Heart left ventricle (tissue), 16 donors: Measurements from ENCODE around the gene SLC22A14. TPM values are rescaled to one million over a fixed set of nuclear protein-coding genes. Genes with fewer than 3 reads are reported as not detected.

ENCODE experiments used
- ATAC-seq, 4 donors: fragments of 200-7000 bp; cut with Tn5 transposase; one replicate each; pipeline ENCODE4 v1.9.1; 2020 to 2022; ENCODE audit warnings: moderate library complexity in 4 of 4, mild to moderate bottlenecking in 3 of 4, moderate number of reproducible peaks in 1 of 4
- DNase-seq, 5 donors: peaks; one replicate each; pipeline ENCODE4 v3.0.0-alpha.2; 2020
- H3K27ac ChIP-seq, 12 donors: fragments of 200-600 bp; sonication (generic) in 4 of 12; one replicate each; pipeline versions ENCODE4 v1.5.0 to v1.8.0; 2016 to 2022; ENCODE audit warnings: mild to moderate bottlenecking in 2 of 12
- H3K27me3 ChIP-seq, 9 donors: fragments of 200-600 bp; sonication (generic) in 2 of 9; one replicate each; pipeline versions ENCODE4 v1.5.1 to v1.8.0; 2016 to 2022; ENCODE audit warnings: mild to moderate bottlenecking in 3 of 9
- H3K36me3 ChIP-seq, 9 donors: fragments of 200-600 bp; sonication (generic) in 2 of 9; one replicate each; pipeline versions ENCODE4 v1.5.0 to v1.8.0; 2018 to 2022; ENCODE audit warnings: mild to moderate bottlenecking in 2 of 9
- H3K4me1 ChIP-seq, 12 donors: fragments of 200-600 bp; sonication (generic) in 4 of 12; one replicate each; pipeline versions ENCODE4 v1.5.0 to v1.8.0; 2016 to 2022; ENCODE audit warnings: mild to moderate bottlenecking in 3 of 12
- H3K4me3 ChIP-seq, 12 donors: fragments of 200-600 bp; sonication (generic) in 4 of 12; one replicate each; pipeline versions ENCODE4 v1.5.0 to v1.8.0; 2017 to 2022; ENCODE audit warnings: mild to moderate bottlenecking in 9 of 12, moderate library complexity in 4 of 12
- H3K9me3 ChIP-seq, 12 donors: fragments of 200-600 bp; sonication (generic) in 4 of 12; one replicate each; pipeline versions ENCODE4 v1.5.0 to v1.8.0; 2016 to 2022; ENCODE audit warnings: mild to moderate bottlenecking in 1 of 12
- CTCF ChIP-seq, 12 donors: fragments of 200-600 bp; sonication (generic) in 4 of 12; IDR thresholded peaks; one replicate each; pipeline versions ENCODE4 v1.5.0 to v1.8.0; 2018 to 2022; ENCODE audit warnings: antibody characterized with exemption in 12 of 12, mild to moderate bottlenecking in 5 of 12
- POLR2A ChIP-seq, 2 donors: fragments of 450-650 bp; IDR thresholded peaks; one replicate each; pipeline ENCODE4 v1.6.1; 2017; ENCODE audit warnings: antibody characterized with exemption in 2 of 2, mild to moderate bottlenecking in 2 of 2, moderate library complexity in 2 of 2
- WGBS, 4 donors: extraction: QIAGEN DNeasy Blood & Tissue Kit in 2 of 4; methylation state at CpG; one replicate each; pipeline versions ENCODE4 v1.1.5 to v1.1.7; 2013 to 2018; 5-methylcytosine and 5-hydroxymethylcytosine counted together
- intact Hi-C, 10 donors: fragments of 100-400 bp; cut with DNase I; formaldehyde crosslinking; loops; one replicate each; pipeline versions ENCODE4 v1.11.1 to v1.14.2; 2022
- polyA plus RNA-seq, 2 donors: library from polyadenylated mRNA; stranded (reverse); fragments of 200-250 nt; gene quantifications; one replicate each; pipeline ENCODE4 v1.2.3, GENCODE V29; 2013
- total RNA-seq, 9 donors: library from RNA; depleted of rRNA in 2 of 9; stranded (reverse); fragments of >200 nt in 2 of 9; fragmentation: NEBNext Ultra II Directional in 3 of 9; extraction: Animal tissue kit (Norgen Biotek cat#: 25700) in 3 of 9; gene quantifications; one replicate each; pipeline versions ENCODE4 v1.1.0 to v1.2.4, GENCODE V29; 2016 to 2023
- donor health status: ischemic (EF 13 %, LVEDD 7.1; RV severe dilation, severe dysfunction).
- donor health status: healthy with polysubstance abuse.
- donor health status: DM: no; HTN: yes; CAD: no.
- donor health status: DM: no; HTN: no; CAD: no.
- donor health status: ischemic (EF 25% LVEDD 6.9; RV normal size, moderate dysfunction).
- donor health status: ischemic (EF 25% LVEDD 5.7; RV mildly dilated, moderate dysfunction).
- donor health status: healthy.
- donor health status: DM: yes; HTN: yes; CAD: no.
- donor health status: ischemic (EF 35%, LVEDD 5.7; RV mildly dilated, moderate dysfunction).
- donor health status: nonischemic (EF 11% LVEDD 7.7; RV severe dilation, severe dysfunction).
- donor health status: DM: yes; HTN: yes; CAD: no.
- donor health status: PGD.
- donor health status: ischemic (EF 29% LVEDD 5.4; RV normal size, mild dysfunction).
- donor health status: nonischemic (EF 23%, LVEDD 6.1; RV moderate dilation, normal function).

The SLC22A14 gene
- total and polyA plus RNA-seq, 11 donors = 0.06 to 0.14 (median 0.12) TPM; not detected in 7

DNA sequence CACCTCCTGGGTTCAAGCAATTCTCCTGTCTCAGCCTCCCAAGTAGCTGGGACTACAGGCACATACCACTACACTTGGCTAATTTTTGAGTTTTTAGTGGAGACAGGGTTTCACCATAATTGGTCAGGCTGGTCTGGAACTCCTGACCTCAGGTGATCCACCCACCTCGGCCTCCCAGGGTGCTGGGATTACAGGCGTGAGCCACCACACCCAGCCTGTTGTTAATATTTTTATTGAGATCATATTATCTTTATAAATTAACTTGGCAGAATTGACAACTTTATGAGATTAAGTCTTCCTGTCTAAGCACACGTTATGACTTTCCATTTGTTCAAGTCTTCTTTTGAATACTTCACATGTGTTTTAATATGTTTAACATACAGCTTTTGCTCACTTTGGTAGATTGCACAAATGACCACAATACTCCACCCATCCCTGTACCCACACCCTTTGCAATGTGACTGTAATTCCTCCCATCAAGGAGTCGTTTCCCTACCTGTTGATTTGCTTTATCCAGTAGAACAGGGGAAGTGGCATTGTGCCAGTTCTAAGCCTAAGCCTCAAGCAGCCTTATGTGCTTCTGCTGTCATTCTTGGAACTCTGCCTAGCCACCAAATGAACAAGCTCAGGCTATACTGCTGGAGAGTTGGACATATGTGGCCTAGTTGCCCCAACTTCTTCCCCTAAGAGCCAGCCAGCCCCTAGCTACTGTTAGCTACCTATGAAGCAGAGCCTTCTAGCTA, 72.7 kb downstream of the SLC22A14 start:
- ATAC-seq = no peak
- H3K27me3 ChIP-seq = no peaks in the 10 kb centered on the region
- DNase-seq = no peak
- H3K4me3 ChIP-seq = no peak overlapping the region
- WGBS, 4 donors = 72 to 78% (median 77%) methylated on average over 4 of the region's 4 CpGs
- intact Hi-C loops = no loop called here
- H3K36me3 ChIP-seq = no peaks in the 10 kb centered on the region
- H3K9me3 ChIP-seq = no peaks in the 10 kb centered on the region
- TF ChIP-seq CTCF (IDR thresholded peaks at IDR 0.05) = no peak
- TF ChIP-seq POLR2A (IDR thresholded peaks at IDR 0.05) = no peak
- no peak overlapping the region for H3K27ac ChIP-seq
- H3K4me1 ChIP-seq = peaks cover 0 to 3% (median 0%) of the 10 kb centered on the region in 12 donors

DNA sequence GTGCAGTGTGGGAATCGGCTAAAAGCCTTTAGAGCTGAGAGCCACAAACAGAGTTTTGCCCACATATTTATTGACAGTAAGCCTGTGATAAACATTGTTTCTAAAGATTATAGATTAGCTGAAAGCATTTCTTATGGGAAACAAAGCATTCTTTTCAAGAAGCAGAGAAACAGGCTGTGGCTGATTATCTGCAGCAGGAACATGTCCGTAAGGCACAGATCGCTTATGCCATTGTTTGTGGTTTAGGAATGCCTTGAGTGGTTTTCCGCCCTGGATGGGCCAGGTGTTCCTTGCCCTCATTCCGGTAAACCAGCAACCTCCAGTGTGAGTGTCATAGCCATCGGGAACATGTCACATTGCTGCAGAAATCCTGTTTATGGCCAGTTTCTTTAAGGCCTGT, 76.9 kb downstream of the SLC22A14 start:
- 96 to 98% (median 98%) methylated on average over 6 of the region's 6 CpGs for WGBS, 4 donors
- H3K27ac ChIP-seq = no peak overlapping the region
- no peak overlapping the region for H3K4me3 ChIP-seq
- ATAC-seq = no peak
- no peaks in the 10 kb centered on the region for H3K4me1 ChIP-seq
- TF ChIP-seq CTCF (IDR thresholded peaks at IDR 0.05) = no peak
- TF ChIP-seq POLR2A (IDR thresholded peaks at IDR 0.05) = no peak
- peaks cover 0 to 9% (median 0%) of the 10 kb centered on the region in 9 donors for H3K36me3 ChIP-seq
- intact Hi-C loops = no loop called here
- no peaks in the 10 kb centered on the region for H3K9me3 ChIP-seq
- no peak for DNase-seq
- no peaks in the 10 kb centered on the region for H3K27me3 ChIP-seq

- H3K4me1 ChIP-seq = no peaks in the 10 kb centered on the region
- no peak overlapping the region for H3K4me3 ChIP-seq
- TF ChIP-seq CTCF (IDR thresholded peaks at IDR 0.05) (no peak), POLR2A (IDR thresholded peaks at IDR 0.05) (no peak)
- H3K9me3 ChIP-seq = no peaks in the 10 kb centered on the region
- peaks cover 0 to 14% (median 0%) of the 10 kb centered on the region in 9 donors for H3K36me3 ChIP-seq
- no peak overlapping the region for H3K27ac ChIP-seq
- H3K27me3 ChIP-seq = no peaks in the 10 kb centered on the region
- DNase-seq (no peak), ATAC-seq (no peak)
- intact Hi-C loops = no loop called here
- 78 to 95% (median 93%) methylated on average over 3 of the region's 3 CpGs for WGBS, 4 donors
Observed at GRCh38 chr3:38360345-38360744, 78.3 kb downstream of the SLC22A14 start.

DNA sequence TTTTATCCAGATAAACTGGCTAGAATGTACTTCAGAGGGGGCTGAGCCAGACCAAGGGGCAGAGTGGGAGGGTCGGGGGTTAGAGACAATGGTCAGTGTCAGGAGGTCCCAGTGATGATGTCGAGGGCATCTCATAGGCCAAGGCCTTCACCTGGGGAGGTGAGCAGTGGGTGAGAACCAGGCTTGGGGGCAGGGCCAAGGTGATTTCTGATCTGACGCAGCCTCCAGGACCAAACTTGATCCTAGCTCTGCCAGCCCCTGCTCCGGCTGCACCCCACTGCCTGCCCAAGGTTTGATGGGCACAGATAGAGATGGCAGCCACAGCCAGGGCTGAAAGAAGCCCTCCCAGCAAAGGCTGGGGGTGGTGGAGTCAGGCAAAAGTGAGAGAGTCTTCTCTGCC, 79.4 kb downstream of the SLC22A14 start:
- Histone ChIP-seq H3K27me3 (no peaks in the 10 kb centered on the region), H3K9me3 (no peaks in the 10 kb centered on the region), H3K4me3 (no peak overlapping the region), H3K27ac (no peak overlapping the region), H3K36me3 (peaks cover 0 to 20% (median 0%) of the 10 kb centered on the region in 9 donors), H3K4me1 (no peaks in the 10 kb centered on the region)
- intact Hi-C loops = no loop called here
- 71 to 77% (median 72%) methylated on average over 4 of the region's 4 CpGs for WGBS, 4 donors
- no peak for ATAC-seq
- TF ChIP-seq POLR2A (IDR thresholded peaks at IDR 0.05) (no peak), CTCF (IDR thresholded peaks at IDR 0.05) (no peak)
- no peak for DNase-seq
